CD4-positive, alpha-beta T cell (primary cell): ENCODE results near the gene TAS1R3. TPM values are rescaled to one million over a fixed set of nuclear protein-coding genes. Genes with fewer than 3 reads are reported as not detected.

Experiments used
- ATAC-seq: fragments of 200-7000 bp; cut with Tn5 transposase; one replicate; pipeline ENCODE4 v1.10.0; 2022; ENCODE audit warnings: mild to moderate bottlenecking; ENCODE audit not compliant: poor library complexity
- CTCF ChIA-PET: fragments of 350-600 bp; sonication (Branson Sonifier 250); formaldehyde crosslinking; loops from one replicate; lab custom pipeline; 2021; ENCODE audit warnings: antibody characterized with exemption, inconsistent platforms; lab: Charles Lee
- POLR2A ChIA-PET: fragments of 350-600 bp; sonication (Branson Sonifier 250); formaldehyde crosslinking; loops from one replicate; lab custom pipeline; 2021; ENCODE audit warnings: antibody characterized with exemption, inconsistent platforms; lab: Charles Lee
- DNase-seq, 14 experiments: peaks; one replicate each; pipeline ENCODE4 v3.0.0-alpha.2; 2013 to 2020; ENCODE audit warnings: mixed read lengths in 2 of 14
- H3K27ac ChIP-seq, 2 donors: one replicate each; pipeline versions ENCODE4 v1.5.1 to v1.7.0; 2013; ENCODE audit warnings: low read length in 2 of 2, low read depth in 1 of 2, mild to moderate bottlenecking in 1 of 2
- H3K27me3 ChIP-seq, 2 experiments: 1 replicate in 1 of 2; 2 replicates in 1 of 2; pipeline versions ENCODE4 v1.6.1 to v1.7.0; 2013; ENCODE audit warnings: low read length in 2 of 2, control low read depth in 1 of 2, mild to moderate bottlenecking in 1 of 2, moderate library complexity in 1 of 2; ENCODE audit not compliant: insufficient read depth in 2 of 2, control insufficient read depth in 1 of 2
- H3K36me3 ChIP-seq: one replicate; pipeline ENCODE4 v1.6.1; 2013; ENCODE audit warnings: low read length, control low read depth; ENCODE audit not compliant: insufficient read depth
- H3K4me1 ChIP-seq: one replicate; pipeline ENCODE4 v1.6.1; 2013; ENCODE audit warnings: low read length, control low read depth; ENCODE audit not compliant: insufficient read depth
- H3K4me3 ChIP-seq: one replicate; pipeline ENCODE4 v1.5.1; 2013; ENCODE audit warnings: mild to moderate bottlenecking, low read length, moderate library complexity
- H3K9me3 ChIP-seq, 2 experiments: 1 replicate in 1 of 2; 2 replicates in 1 of 2; pipeline versions ENCODE4 v1.6.1 to v1.7.0; 2013; ENCODE audit warnings: low read length in 2 of 2, mild to moderate bottlenecking in 2 of 2, control low read depth in 1 of 2, moderate library complexity in 1 of 2; ENCODE audit not compliant: control insufficient read depth in 1 of 2, insufficient read depth in 1 of 2
- H3K27ac Mint-ChIP-seq: one replicate; pipeline ENCODE4 v1.8.0; 2020; ENCODE audit warnings: mixed read lengths
- H3K27me3 Mint-ChIP-seq: one replicate; pipeline ENCODE4 v1.8.0; 2021; ENCODE audit warnings: mixed read lengths
- H3K36me3 Mint-ChIP-seq: one replicate; pipeline ENCODE4 v1.8.0; 2021; ENCODE audit warnings: low read depth, mixed read lengths
- H3K4me1 Mint-ChIP-seq: one replicate; pipeline ENCODE4 v1.8.0; 2021; ENCODE audit warnings: low read depth, mixed read lengths
- H3K4me3 Mint-ChIP-seq: one replicate; pipeline ENCODE4 v1.8.0; 2020; ENCODE audit warnings: mild to moderate bottlenecking, mixed read lengths
- H3K9me3 Mint-ChIP-seq: one replicate; pipeline ENCODE4 v1.8.0; 2020; ENCODE audit warnings: mixed read lengths
- CTCF ChIP-seq: fragments of 200-600 bp; IDR thresholded peaks from one replicate; pipeline ENCODE4 v1.8.0; 2022; ENCODE audit warnings: antibody characterized with exemption, mild to moderate bottlenecking
- intact Hi-C, 2 experiments: fragments of 100-400 bp; cut with DNase I in 1 of 2; cut with micrococcal nuclease in 1 of 2; formaldehyde crosslinking; loops; one replicate each; pipeline versions ENCODE4 v1.15.1 to v1.9.0; 2023 to 2025; cut with DNase I, micrococcal nuclease
- total RNA-seq, 174 experiments: library from RNA in 2 of 174; stranded (reverse) in 2 of 174; gene quantifications; one replicate each; pipeline ENCODE4 v1.2.3 and lab custom pipeline; 2021 to 2026

The TAS1R3 gene
- total RNA-seq, 2 experiments from 2014 or later = 3.3 to 3.4 TPM

GRCh38 chr1:1338278-1338677 lies 7.2 kb downstream of the TAS1R3 start:
- Histone ChIP-seq H3K27ac (no peak overlapping the region), H3K36me3 (peaks cover 15% of the 10 kb centered on the region), H3K4me1 (no peaks in the 10 kb centered on the region), H3K9me3 (peaks cover 0 to 4% of the 10 kb centered on the region in 2 experiments), H3K27me3 (no peaks in the 10 kb centered on the region), H3K4me3 (no peak overlapping the region)
- H3K4me1 Mint-ChIP-seq = no peaks in the 10 kb centered on the region
- H3K36me3 Mint-ChIP-seq = peaks cover 7% of the 10 kb centered on the region
- ATAC-seq (no peak), DNase-seq (no peak)
- intact Hi-C loops = no loop called here
- TF ChIP-seq CTCF = no peak
- H3K27me3 Mint-ChIP-seq = no peaks in the 10 kb centered on the region
- ChIA-PET CTCF (no interaction called here), POLR2A (interaction anchor here (1.0 kb wide), 1 partner anchor 37 kb away, joined by 3 read pairs; the partner anchor contains the start of gene AURKAIP1)
- no peak overlapping the region for H3K27ac Mint-ChIP-seq
- H3K9me3 Mint-ChIP-seq = no peaks in the 10 kb centered on the region
- no peak overlapping the region for H3K4me3 Mint-ChIP-seq

- no peaks in the 10 kb centered on the region for H3K4me1 Mint-ChIP-seq
- H3K4me1 ChIP-seq = peaks cover 3% of the 10 kb centered on the region
- H3K27ac Mint-ChIP-seq = no peak overlapping the region
- no peak overlapping the region for H3K4me3 ChIP-seq
- no peaks in the 10 kb centered on the region for H3K9me3 ChIP-seq
- H3K9me3 Mint-ChIP-seq = no peaks in the 10 kb centered on the region
- ChIA-PET CTCF (no interaction called here), POLR2A (no interaction called here)
- no peak for ATAC-seq
- no peak for DNase-seq
- H3K36me3 ChIP-seq = peaks cover 15% of the 10 kb centered on the region
- H3K4me3 Mint-ChIP-seq = no peak overlapping the region
- H3K36me3 Mint-ChIP-seq = peaks cover 7% of the 10 kb centered on the region
- no peak for TF ChIP-seq CTCF
- no peak overlapping the region for H3K27ac ChIP-seq
- intact Hi-C loops = no loop called here
- H3K27me3 ChIP-seq = no peaks in the 10 kb centered on the region
- no peaks in the 10 kb centered on the region for H3K27me3 Mint-ChIP-seq
Measured at GRCh38 chr1:1340185-1340584, 9.1 kb downstream of the TAS1R3 start.

GRCh38 chr1:1340791-1341548 lies 9.9 kb downstream of the TAS1R3 start:
- no peak overlapping the region for H3K27ac Mint-ChIP-seq
- peaks cover 7% of the 10 kb centered on the region for H3K36me3 Mint-ChIP-seq
- DNase-seq (no peak), ATAC-seq (no peak)
- no peak overlapping the region for H3K27ac ChIP-seq
- H3K4me3 ChIP-seq = no peak overlapping the region
- peaks cover 11% of the 10 kb centered on the region for H3K4me1 ChIP-seq
- H3K27me3 ChIP-seq = no peaks in the 10 kb centered on the region
- no peaks in the 10 kb centered on the region for H3K27me3 Mint-ChIP-seq
- no peaks in the 10 kb centered on the region for H3K9me3 ChIP-seq
- CTCF ChIA-PET = no interaction called here
- no peak for TF ChIP-seq CTCF
- no peaks in the 10 kb centered on the region for H3K9me3 Mint-ChIP-seq
- H3K4me3 Mint-ChIP-seq = no peak overlapping the region
- peaks cover 15% of the 10 kb centered on the region for H3K36me3 ChIP-seq
- H3K4me1 Mint-ChIP-seq = no peaks in the 10 kb centered on the region
- intact Hi-C loops = no loop called here
- POLR2A ChIA-PET = no interaction called here
